Neural progenitor cell (in vitro differentiated cells): Measurements from ENCODE around the gene COL21A1.

Source experiments
- CTCF ChIP-seq: fragments of 200-600 bp; sonication (generic); IDR thresholded peaks from 2 replicates; pipeline ENCODE4 v1.5.1; 2017; ENCODE audit warnings: antibody characterized with exemption, mild to moderate bottlenecking
- EZH2 ChIP-seq: fragments of 200-600 bp; sonication (generic); IDR thresholded peaks from 2 replicates; pipeline ENCODE4 v1.6.1; 2017; ENCODE audit warnings: antibody characterized with exemption, mild to moderate bottlenecking, moderate library complexity
- EZH2phosphoT487 ChIP-seq: fragments of 200-600 bp; sonication (generic); IDR thresholded peaks from 2 replicates; pipeline ENCODE4 v1.6.1; 2017; ENCODE audit warnings: antibody characterized with exemption

DNA sequence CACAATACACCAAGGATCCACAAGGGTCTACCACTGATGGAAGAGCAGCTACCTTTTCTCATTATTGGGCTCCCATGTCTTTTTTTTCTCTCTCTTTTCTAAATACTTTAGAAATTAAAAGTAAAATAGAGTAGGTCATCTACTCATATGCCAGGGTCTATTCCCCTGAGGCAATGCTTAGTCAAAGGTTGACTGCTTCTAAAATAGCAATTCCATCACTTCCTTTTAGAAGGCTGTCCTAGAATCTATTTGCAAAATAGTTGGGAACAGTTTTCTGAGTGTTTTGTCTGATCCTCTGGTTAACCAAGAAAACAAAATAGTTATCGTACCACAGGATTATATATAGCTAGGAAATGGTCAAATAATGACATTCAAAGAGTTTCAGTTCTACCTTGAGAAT is 174.1 kb downstream of the COL21A1 start:
- TF ChIP-seq EZH2phosphoT487 (no peak), CTCF (no peak), EZH2 (no peak)
